GM06990 (cell line): ENCODE measurements around the gene ANTXR1.

Experiments
- DNase-seq: peaks from one replicate; pipeline ENCODE4 v3.0.0-alpha.2; 2011; ENCODE audit not compliant: insufficient read length; ENCODE audit errors: extremely low read depth
- H3K27me3 ChIP-seq: replicated peaks from 2 replicates; pipeline ENCODE4 v1.6.0; 2011; ENCODE audit warnings: low read length; ENCODE audit not compliant: control insufficient read depth, insufficient read depth
- H3K36me3 ChIP-seq: 2 replicates; pipeline ENCODE4 v1.5.1; 2011; ENCODE audit warnings: low read length; ENCODE audit not compliant: control insufficient read depth, insufficient read depth
- H3K4me3 ChIP-seq: replicated peaks from 2 replicates; pipeline ENCODE4 v1.5.1; 2011; ENCODE audit warnings: low read depth, mild to moderate bottlenecking, control low read depth, low read length
- TF ChIP-seq, protein P1 (sequence below): IDR thresholded peaks from 2 replicates; pipeline ENCODE4 v1.5.1; 2011; ENCODE audit warnings: low read length, control low read depth, mild to moderate bottlenecking, inconsistent platforms; ENCODE audit not compliant: insufficient read depth, poor library complexity, severe bottlenecking

ANTXR1 gene

DNA sequence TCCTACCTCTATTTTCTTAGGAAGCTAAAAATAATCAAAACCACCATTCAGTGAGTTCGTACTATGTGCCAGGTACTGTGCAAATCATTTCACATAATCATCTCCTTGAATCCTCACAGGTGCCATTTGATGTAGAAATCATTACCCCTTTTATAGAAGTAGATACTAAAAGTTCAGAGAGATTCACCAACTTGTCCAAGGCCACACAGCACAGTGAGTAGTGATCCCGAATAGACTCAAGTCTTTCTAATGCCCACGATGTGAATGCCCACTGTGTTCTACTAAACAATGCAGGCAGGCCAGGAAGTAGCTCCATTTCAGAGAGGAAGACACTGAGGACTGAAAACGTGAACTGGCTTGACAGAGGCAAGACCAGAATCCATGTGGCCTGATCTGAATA is 68.8 kb downstream of the ANTXR1 start:
- H3K36me3 ChIP-seq: no peaks in the 10 kb centered on the region
- no peak for DNase-seq
- no peaks in the 10 kb centered on the region; the same call in 1 of the 2 replicates for H3K27me3 ChIP-seq
- TF ChIP-seq, protein P1, sequence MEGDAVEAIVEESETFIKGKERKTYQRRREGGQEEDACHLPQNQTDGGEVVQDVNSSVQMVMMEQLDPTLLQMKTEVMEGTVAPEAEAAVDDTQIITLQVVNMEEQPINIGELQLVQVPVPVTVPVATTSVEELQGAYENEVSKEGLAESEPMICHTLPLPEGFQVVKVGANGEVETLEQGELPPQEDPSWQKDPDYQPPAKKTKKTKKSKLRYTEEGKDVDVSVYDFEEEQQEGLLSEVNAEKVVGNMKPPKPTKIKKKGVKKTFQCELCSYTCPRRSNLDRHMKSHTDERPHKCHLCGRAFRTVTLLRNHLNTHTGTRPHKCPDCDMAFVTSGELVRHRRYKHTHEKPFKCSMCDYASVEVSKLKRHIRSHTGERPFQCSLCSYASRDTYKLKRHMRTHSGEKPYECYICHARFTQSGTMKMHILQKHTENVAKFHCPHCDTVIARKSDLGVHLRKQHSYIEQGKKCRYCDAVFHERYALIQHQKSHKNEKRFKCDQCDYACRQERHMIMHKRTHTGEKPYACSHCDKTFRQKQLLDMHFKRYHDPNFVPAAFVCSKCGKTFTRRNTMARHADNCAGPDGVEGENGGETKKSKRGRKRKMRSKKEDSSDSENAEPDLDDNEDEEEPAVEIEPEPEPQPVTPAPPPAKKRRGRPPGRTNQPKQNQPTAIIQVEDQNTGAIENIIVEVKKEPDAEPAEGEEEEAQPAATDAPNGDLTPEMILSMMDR: no peak
- no peak overlapping the region for H3K4me3 ChIP-seq

GRCh38 chr2:69082430-69082997 is 69.5 kb downstream of the ANTXR1 start:
- TF ChIP-seq, protein P1: no peak
- Histone ChIP-seq H3K4me3 (no peak overlapping the region), H3K27me3 (no peaks in the 10 kb centered on the region; the same call in 1 of the 2 replicates), H3K36me3 (no peaks in the 10 kb centered on the region)
- DNase-seq: no peak

DNA sequence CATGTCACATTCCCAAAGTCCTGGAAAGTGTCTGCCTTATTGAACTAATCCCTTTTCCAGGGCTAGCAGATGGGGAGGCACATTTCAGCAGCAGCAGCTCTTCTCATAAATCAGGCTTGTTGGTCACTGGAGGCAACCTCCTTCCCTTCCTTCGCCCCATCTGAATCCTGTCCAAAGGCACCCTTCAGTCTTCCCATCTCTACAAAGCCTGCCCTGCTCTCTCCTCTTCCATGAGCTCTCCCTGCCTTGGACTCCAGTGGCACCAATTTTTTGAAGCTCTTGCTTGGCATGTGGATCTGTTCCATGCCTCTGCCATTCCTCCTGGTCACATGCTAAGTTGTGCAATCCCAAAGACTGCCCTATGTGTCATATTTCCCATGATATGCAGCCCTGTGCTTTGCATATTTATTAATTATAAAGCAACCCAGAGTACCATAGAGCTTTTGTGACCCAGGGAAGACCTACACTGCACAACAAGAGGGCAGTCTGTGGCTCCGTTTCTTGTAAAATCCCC is 70.3 kb downstream of the ANTXR1 start:
- TF ChIP-seq, protein P1: no peak
- Histone ChIP-seq H3K27me3 (no peaks in the 10 kb centered on the region; the same call in 1 of the 2 replicates), H3K36me3 (no peaks in the 10 kb centered on the region), H3K4me3 (no peak overlapping the region)
- no peak for DNase-seq

- TF ChIP-seq, protein P1: no peak
- DNase-seq: no peak
- Histone ChIP-seq H3K36me3 (no peaks in the 10 kb centered on the region), H3K4me3 (no peak overlapping the region), H3K27me3 (no peaks in the 10 kb centered on the region; the same call in 1 of the 2 replicates)
These were observed 71.5 kb downstream of the ANTXR1 start for GRCh38 chr2:69084492-69084891.

DNA sequence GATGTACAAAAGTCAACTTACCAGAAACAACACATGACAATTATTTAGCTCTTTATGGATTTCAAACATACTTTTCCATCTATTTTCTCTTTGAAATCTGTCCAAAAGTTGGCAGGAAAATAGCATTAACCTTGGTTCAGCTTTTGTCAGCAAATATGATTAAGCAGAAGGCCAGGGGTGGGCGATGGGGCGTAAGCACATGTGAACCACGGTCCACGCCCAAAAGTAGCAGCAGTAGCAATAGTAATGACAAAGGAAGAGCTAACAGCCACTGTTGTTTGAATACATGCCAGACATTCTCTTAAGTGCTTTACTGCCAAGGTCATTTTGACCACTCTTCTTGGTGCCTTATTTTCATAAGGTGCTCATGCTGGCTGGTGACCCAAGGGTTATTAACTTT is 73.5 kb downstream of the ANTXR1 start:
- Histone ChIP-seq H3K27me3 (no peaks in the 10 kb centered on the region; the same call in 1 of the 2 replicates), H3K36me3 (no peaks in the 10 kb centered on the region), H3K4me3 (no peak overlapping the region)
- TF ChIP-seq, protein P1: no peak
- no peak for DNase-seq
